Uterus (tissue), 2 donors: ENCODE results near the gene RTCA.

Experiments used
- POLR2A ChIP-seq, 2 donors: fragments of 450-650 bp; IDR thresholded peaks; one replicate each; pipeline ENCODE4 v1.6.1; 2016; ENCODE audit warnings: antibody characterized with exemption in 2 of 2, mild to moderate bottlenecking in 1 of 2, moderate library complexity in 1 of 2
- TF ChIP-seq, protein P1 (sequence below), 4 experiments: fragments of 200-600 bp in 2 of 4; fragments of 450-650 bp in 2 of 4; sonication (generic) in 2 of 4; IDR thresholded peaks; one replicate each; pipeline ENCODE4 v1.5.1; 2016 to 2019; ENCODE audit warnings: antibody characterized with exemption in 4 of 4, mild to moderate bottlenecking in 2 of 4, moderate library complexity in 1 of 4

DNA sequence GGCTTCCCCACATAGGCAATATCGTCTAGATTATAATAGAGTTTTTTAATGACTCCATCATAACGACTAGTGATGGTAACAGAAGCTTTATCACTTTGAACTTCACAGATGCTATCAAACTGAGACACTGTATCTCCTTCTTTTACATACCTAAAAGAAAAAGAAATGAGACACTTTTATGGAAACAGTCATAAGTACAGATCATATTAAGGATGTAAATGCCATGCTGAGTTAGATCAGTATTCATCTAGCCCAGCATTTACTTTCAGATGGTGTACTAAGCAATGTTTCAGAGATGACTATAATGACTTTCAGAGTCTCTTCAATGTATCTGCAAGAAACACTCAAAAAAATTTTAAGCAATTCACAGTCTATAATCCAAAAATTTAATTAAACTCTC lies 35.3 kb upstream of the RTCA start:
- TF ChIP-seq POLR2A (IDR thresholded peaks at IDR 0.05) = no peak
- TF ChIP-seq, protein P1, sequence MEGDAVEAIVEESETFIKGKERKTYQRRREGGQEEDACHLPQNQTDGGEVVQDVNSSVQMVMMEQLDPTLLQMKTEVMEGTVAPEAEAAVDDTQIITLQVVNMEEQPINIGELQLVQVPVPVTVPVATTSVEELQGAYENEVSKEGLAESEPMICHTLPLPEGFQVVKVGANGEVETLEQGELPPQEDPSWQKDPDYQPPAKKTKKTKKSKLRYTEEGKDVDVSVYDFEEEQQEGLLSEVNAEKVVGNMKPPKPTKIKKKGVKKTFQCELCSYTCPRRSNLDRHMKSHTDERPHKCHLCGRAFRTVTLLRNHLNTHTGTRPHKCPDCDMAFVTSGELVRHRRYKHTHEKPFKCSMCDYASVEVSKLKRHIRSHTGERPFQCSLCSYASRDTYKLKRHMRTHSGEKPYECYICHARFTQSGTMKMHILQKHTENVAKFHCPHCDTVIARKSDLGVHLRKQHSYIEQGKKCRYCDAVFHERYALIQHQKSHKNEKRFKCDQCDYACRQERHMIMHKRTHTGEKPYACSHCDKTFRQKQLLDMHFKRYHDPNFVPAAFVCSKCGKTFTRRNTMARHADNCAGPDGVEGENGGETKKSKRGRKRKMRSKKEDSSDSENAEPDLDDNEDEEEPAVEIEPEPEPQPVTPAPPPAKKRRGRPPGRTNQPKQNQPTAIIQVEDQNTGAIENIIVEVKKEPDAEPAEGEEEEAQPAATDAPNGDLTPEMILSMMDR (IDR thresholded peaks at IDR 0.05) = no peak
